IMR-90 (cell line): ENCODE measurements around the gene DPYSL3. TPM values are rescaled to one million over a fixed set of nuclear protein-coding genes. Genes with fewer than 3 reads are reported as not detected.

Experiments used
- ATAC-seq: fragments of 200-7000 bp; cut with Tn5 transposase; 2 replicates; pipeline ENCODE4 v1.9.1; 2020; ENCODE audit warnings: low read depth, mild to moderate bottlenecking, moderate library complexity
- BruUV-seq: library from RNA; stranded (reverse); fragments of 400-500 nt; replicated peaks from 2 replicates; lab custom pipeline; 2021; lab: Mats Ljungman, UMichigan
- CTCF ChIA-PET: fragments of 300-600 bp; formaldehyde crosslinking; extraction: SDS; loops from one replicate; lab custom pipeline; 2021; ENCODE audit warnings: antibody characterized with exemption; lab: Yijun Ruan, JAX
- POLR2A ChIA-PET: fragments of 300-600 bp; sonication (Branson Sonifier 250); formaldehyde crosslinking; loops from one replicate; lab custom pipeline; 2022; ENCODE audit warnings: antibody characterized with exemption; ENCODE audit not compliant: unreplicated experiment; lab: Charles Lee
- DNase-seq: peaks from one replicate; pipeline ENCODE4 v3.0.0; 2013
- H2AFZ ChIP-seq: replicated peaks from 2 replicates; pipeline ENCODE3; 2013; ENCODE audit warnings: low read length, mild to moderate bottlenecking; ENCODE audit not compliant: poor library complexity
- H2AK5ac ChIP-seq: 2 replicates; pipeline ENCODE4 v1.6.1; 2013; ENCODE audit warnings: low read depth, low read length, inconsistent platforms
- H2AK9ac ChIP-seq: replicated peaks from 2 replicates; pipeline ENCODE3; 2013; ENCODE audit warnings: mild to moderate bottlenecking, low read depth, low read length, moderate library complexity; ENCODE audit not compliant: poor library complexity
- H2BK120ac ChIP-seq: 2 replicates; pipeline ENCODE4 v1.6.1; 2013; ENCODE audit warnings: low read depth, low read length, inconsistent platforms
- H2BK15ac ChIP-seq: 3 replicates; pipeline ENCODE4 v1.6.1; 2013; ENCODE audit warnings: low read depth, low read length, inconsistent platforms
- H2BK20ac ChIP-seq: 2 replicates; pipeline ENCODE4 v1.6.1; 2013; ENCODE audit warnings: low read depth, mild to moderate bottlenecking, inconsistent platforms, low read length, moderate library complexity
- H2BK5ac ChIP-seq: 2 replicates; pipeline ENCODE4 v1.6.1; 2013; ENCODE audit warnings: mild to moderate bottlenecking, low read depth, low read length, inconsistent platforms; ENCODE audit not compliant: poor library complexity, severe bottlenecking
- H3K14ac ChIP-seq: replicated peaks from 2 replicates; pipeline ENCODE4 v1.6.1; 2013; ENCODE audit warnings: low read depth, low read length, inconsistent platforms
- H3K18ac ChIP-seq: 2 replicates; pipeline ENCODE4 v1.6.1; 2013; ENCODE audit warnings: low read depth, low read length, control low read depth
- H3K23ac ChIP-seq: 2 replicates; pipeline ENCODE4 v1.6.1; 2013; ENCODE audit warnings: low read depth, low read length, inconsistent platforms
- H3K27ac ChIP-seq: 2 replicates; pipeline ENCODE4 v1.5.1; 2013; ENCODE audit warnings: mild to moderate bottlenecking, control low read depth, low read length; ENCODE audit not compliant: insufficient read depth
- H3K27me3 ChIP-seq: 2 replicates; pipeline ENCODE4 v1.6.1; 2013; ENCODE audit warnings: low read length; ENCODE audit not compliant: control insufficient read depth, insufficient read depth
- H3K36me3 ChIP-seq: 2 replicates; pipeline ENCODE4 v1.6.1; 2013; ENCODE audit warnings: low read length, mixed read lengths; ENCODE audit not compliant: control insufficient read depth, insufficient read depth
- H3K4ac ChIP-seq: 2 replicates; pipeline ENCODE4 v1.6.1; 2013; ENCODE audit warnings: low read depth, low read length, inconsistent platforms
- H3K4me1 ChIP-seq: 2 replicates; pipeline ENCODE4 v1.6.1; 2013; ENCODE audit warnings: low read length, mixed read lengths; ENCODE audit not compliant: control insufficient read depth, insufficient read depth
- H3K4me2 ChIP-seq: 2 replicates; pipeline ENCODE4 v1.6.1; 2013; ENCODE audit warnings: low read depth, mild to moderate bottlenecking, control low read depth, low read length, moderate library complexity
- H3K4me3 ChIP-seq: 2 replicates; pipeline ENCODE4 v1.5.1; 2013; ENCODE audit warnings: low read depth, mild to moderate bottlenecking, control low read depth, low read length, moderate library complexity; ENCODE audit not compliant: insufficient read depth
- H3K56ac ChIP-seq: 2 replicates; pipeline ENCODE4 v1.6.1; 2013; ENCODE audit warnings: low read length, inconsistent platforms; ENCODE audit not compliant: insufficient read depth; ENCODE audit errors: extremely low read depth
- H3K79me1 ChIP-seq, 2 experiments: 2 replicates each; pipeline ENCODE4 v1.6.1; 2013; ENCODE audit warnings: low read length in 2 of 2, inconsistent platforms in 1 of 2, low read depth in 1 of 2
- H3K9ac ChIP-seq: 2 replicates; pipeline ENCODE4 v1.6.1; 2013; ENCODE audit warnings: low read depth, low read length, control low read depth
- H3K9me1 ChIP-seq: 2 replicates; pipeline ENCODE4 v1.6.1; 2013; ENCODE audit warnings: low read length, inconsistent platforms; ENCODE audit not compliant: insufficient read depth
- H3K9me3 ChIP-seq: 2 replicates; pipeline ENCODE4 v1.6.1; 2013; ENCODE audit warnings: low read length; ENCODE audit not compliant: control insufficient read depth, insufficient read depth
- H4K20me1 ChIP-seq: 2 replicates; pipeline ENCODE4 v1.6.1; 2013; ENCODE audit warnings: low read length, inconsistent platforms; ENCODE audit not compliant: insufficient read depth
- H4K5ac ChIP-seq: 2 replicates; pipeline ENCODE4 v1.6.1; 2013; ENCODE audit warnings: mild to moderate bottlenecking, low read depth, low read length, control low read depth
- H4K8ac ChIP-seq, 2 experiments: 2 replicates each; pipeline ENCODE4 v1.6.1; 2013; ENCODE audit warnings: low read depth in 2 of 2, low read length in 2 of 2, control low read depth in 1 of 2, inconsistent platforms in 1 of 2
- H4K91ac ChIP-seq: 2 replicates; pipeline ENCODE4 v1.6.1; 2013; ENCODE audit warnings: low read depth, low read length, inconsistent platforms; ENCODE audit not compliant: insufficient read depth
- BHLHE40 ChIP-seq: fragments of 150-350 bp; IDR thresholded peaks from 2 replicates; pipeline ENCODE4 v1.6.1; 2016; ENCODE audit warnings: mild to moderate bottlenecking, low read depth, low read length
- CHD1 ChIP-seq: IDR thresholded peaks from 2 replicates; pipeline ENCODE4 v1.6.1; 2012; ENCODE audit warnings: low read depth, low read length, improper control_type of control experiment
- FOS ChIP-seq: fragments of 150-350 bp; IDR thresholded peaks from 2 replicates; pipeline ENCODE4 v1.6.1; 2016; ENCODE audit warnings: low read depth, low read length
- MAZ ChIP-seq: IDR thresholded peaks from 2 replicates; pipeline ENCODE4 v1.6.1; 2012; ENCODE audit warnings: low read depth, mild to moderate bottlenecking, low read length, improper control_type of control experiment, moderate library complexity, borderline replicate concordance
- MXI1 ChIP-seq: IDR thresholded peaks from 2 replicates; pipeline ENCODE4 v1.6.1; 2012; ENCODE audit warnings: low read depth, mild to moderate bottlenecking, low read length, moderate library complexity, borderline replicate concordance
- POLR2A ChIP-seq: IDR thresholded peaks from 2 replicates; pipeline ENCODE4 v1.6.1; 2012; ENCODE audit warnings: mild to moderate bottlenecking, low read depth, low read length
- RAD21 ChIP-seq: IDR thresholded peaks from 2 replicates; pipeline ENCODE4 v1.6.1; 2012; ENCODE audit warnings: low read length, improper control_type of control experiment
- RFX5 ChIP-seq: IDR thresholded peaks from 2 replicates; pipeline ENCODE4 v1.8.0; 2012; ENCODE audit warnings: low read depth, mild to moderate bottlenecking, low read length, moderate library complexity
- SMC3 ChIP-seq: fragments of 150-350 bp; IDR thresholded peaks from 2 replicates; pipeline ENCODE4 v1.6.1; 2016; ENCODE audit warnings: low read depth, mild to moderate bottlenecking, antibody characterized with exemption, low read length, moderate library complexity
- USF2 ChIP-seq: fragments of 150-350 bp; IDR thresholded peaks from 2 replicates; pipeline ENCODE4 v1.6.1; 2017; ENCODE audit warnings: mild to moderate bottlenecking, antibody characterized with exemption, low read length, low read depth
- WGBS, 2 experiments: methylation state at CpG; one replicate each; pipeline versions ENCODE4 v1.1.5 to v1.1.7; 2013; ENCODE audit warnings: missing lambda C conversion rate in 2 of 2; ENCODE audit not compliant: insufficient read length in 1 of 2; ENCODE audit errors: extremely low coverage in 2 of 2; 5-methylcytosine and 5-hydroxymethylcytosine counted together
- dilution Hi-C: fragments of 300-500 bp; cut with HindIII; formaldehyde crosslinking; loops from one replicate; pipeline ENCODE4 v1.14.3; 2018; ENCODE audit warnings: low sequenced_read_pairs; ENCODE audit not compliant: unreplicated experiment
- in situ Hi-C: fragments of 300-500 bp; cut with MboI; formaldehyde crosslinking; loops from 3 replicates; pipeline ENCODE4 v1.14.3; 2019; ENCODE audit warnings: low sequenced_read_pairs, inconsistent platforms, mixed read lengths
- intact Hi-C: fragments of 100-400 bp; cut with micrococcal nuclease; formaldehyde crosslinking; loops from 2 replicates; pipeline ENCODE4 v1.10.0; 2022
- polyA plus RNA-seq, 3 experiments: library from polyadenylated mRNA; depleted of rRNA; stranded (reverse); fragments of >200 nt; gene quantifications; 2 replicates each; pipeline ENCODE4 v1.2.3, GENCODE V29; 2012; ENCODE audit warnings: low replicate concordance in 1 of 3
- total RNA-seq: library from RNA; depleted of rRNA; stranded (reverse); fragments of >200 nt; gene quantifications from 2 replicates; pipeline ENCODE4 v1.2.3, GENCODE V29; 2012

The DPYSL3 gene
- total and polyA plus RNA-seq, 2 of the 4 experiments (the other 2 are of a cell fraction) = 50.2 to 60.9 TPM

- Histone ChIP-seq H3K14ac (no peak overlapping the region), H3K27me3 (no peaks in the 10 kb centered on the region), H3K4ac (no peak overlapping the region), H3K79me1 (no peaks in the 10 kb centered on the region), H2BK120ac (no peak overlapping the region), H4K20me1 (no peaks in the 10 kb centered on the region), H3K4me1 (peaks cover 3% of the 10 kb centered on the region; the same call in 1 of the 2 replicates), H3K4me2 (no peak overlapping the region), H4K5ac (no peak overlapping the region), H2BK20ac (no peak overlapping the region), H2AK9ac (no peak overlapping the region), H4K8ac (no peak overlapping the region), H2BK15ac (no peak overlapping the region), H3K9me1 (no peaks in the 10 kb centered on the region), H2BK5ac (no peak overlapping the region), H3K36me3 (no peaks in the 10 kb centered on the region), H3K56ac (no peak overlapping the region), H4K91ac (no peak overlapping the region), H3K23ac (no peak overlapping the region), H3K9me3 (no peaks in the 10 kb centered on the region), H3K27ac (no peak overlapping the region), H3K18ac (no peak overlapping the region), H2AFZ (no peak overlapping the region), H3K9ac (no peak overlapping the region), H3K4me3 (no peak overlapping the region), H2AK5ac (no peak overlapping the region)
- in situ Hi-C loops = no loop called here
- WGBS, 2 experiments = no CpG with 5 or more reads among the region's 4 CpGs
- DNase-seq (no peak), ATAC-seq (no peak)
- BruUV-seq = no TSS peak
- intact Hi-C loops = no loop called here
- POLR2A ChIA-PET = interaction anchor here (0.5 kb wide), 1 partner anchor 15 kb away, joined by 3 read pairs; no protein-coding TSS in a partner anchor
- TF ChIP-seq MXI1 = no peak
- TF ChIP-seq BHLHE40 = no peak
- no peak for TF ChIP-seq RAD21
- no peak for TF ChIP-seq POLR2A
- TF ChIP-seq RFX5 = no peak
- TF ChIP-seq SMC3 = no peak
- no peak for TF ChIP-seq USF2
- TF ChIP-seq FOS = no peak
- no peak for TF ChIP-seq CHD1
- no peak for TF ChIP-seq MAZ
- CTCF ChIA-PET = interaction anchor here (1.1 kb wide), 1 partner anchor 10 kb away, joined by 3 read pairs; no protein-coding TSS in a partner anchor
- dilution Hi-C loops = no loop called here
Measured at GRCh38 chr5:147387109-147387508, 122.8 kb downstream of the DPYSL3 start.
